Effector memory CD4-positive, alpha-beta T cell (primary cell): ENCODE measurements around the gene SYVN1.
"Not testable (repeated sequence)": the region's sequence is repeated elsewhere in the genome, so short reads cannot be mapped to it uniquely, and the experiment has no call there.

Experiments
- DNase-seq, 3 donors: peaks; one replicate each; pipeline ENCODE4 v3.0.0-alpha.2; 2020
- H3K27ac ChIP-seq: 2 replicates; pipeline ENCODE4 v1.7.0; 2013; ENCODE audit warnings: mild to moderate bottlenecking, low read length, moderate library complexity; ENCODE audit not compliant: insufficient read depth, poor library complexity, severe bottlenecking
- H3K27me3 ChIP-seq: replicated peaks from 2 replicates; pipeline ENCODE4 v1.7.0; 2013; ENCODE audit warnings: mild to moderate bottlenecking, low read length; ENCODE audit not compliant: insufficient read depth, control insufficient read depth, poor library complexity, severe bottlenecking
- H3K36me3 ChIP-seq: 2 replicates; pipeline ENCODE4 v1.7.0; 2013; ENCODE audit warnings: mild to moderate bottlenecking, low read length, moderate library complexity; ENCODE audit not compliant: control insufficient read depth, insufficient read depth
- H3K4me1 ChIP-seq: 2 replicates; pipeline ENCODE4 v1.7.0; 2013; ENCODE audit warnings: low read length, mild to moderate bottlenecking; ENCODE audit not compliant: control insufficient read depth, insufficient read depth, poor library complexity, severe bottlenecking
- H3K4me3 ChIP-seq: 2 replicates; pipeline ENCODE4 v1.7.0; 2013; ENCODE audit warnings: low read length, low read depth, mild to moderate bottlenecking; ENCODE audit not compliant: insufficient read depth, poor library complexity, severe bottlenecking
- H3K9me3 ChIP-seq: 2 replicates; pipeline ENCODE4 v1.7.0; 2013; ENCODE audit warnings: mild to moderate bottlenecking, low read length, moderate library complexity; ENCODE audit not compliant: control insufficient read depth

The SYVN1 gene

DNA sequence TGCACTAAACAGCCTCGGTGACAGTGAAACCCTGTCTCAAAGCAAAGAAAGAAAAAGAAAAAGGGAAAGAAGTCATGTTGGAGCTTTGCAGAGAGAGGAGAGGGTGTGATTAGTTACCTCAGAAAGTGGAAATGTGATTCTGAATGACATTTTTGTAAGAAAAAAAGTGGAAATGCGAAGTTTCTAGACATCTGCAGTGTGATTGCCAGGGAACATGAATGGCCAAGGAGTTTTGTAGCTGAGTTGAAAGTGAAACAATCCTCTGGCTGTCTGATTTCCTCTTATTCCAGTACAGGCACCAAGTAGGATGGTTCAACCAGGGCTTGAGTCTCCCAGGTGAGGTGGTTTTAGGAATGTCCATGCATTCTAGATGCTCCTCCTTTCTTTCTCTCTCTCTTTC is 17.8 kb upstream of the SYVN1 start:
- Histone ChIP-seq H3K27ac (no peak overlapping the region), H3K4me1 (no peaks in the 10 kb centered on the region)

DNA sequence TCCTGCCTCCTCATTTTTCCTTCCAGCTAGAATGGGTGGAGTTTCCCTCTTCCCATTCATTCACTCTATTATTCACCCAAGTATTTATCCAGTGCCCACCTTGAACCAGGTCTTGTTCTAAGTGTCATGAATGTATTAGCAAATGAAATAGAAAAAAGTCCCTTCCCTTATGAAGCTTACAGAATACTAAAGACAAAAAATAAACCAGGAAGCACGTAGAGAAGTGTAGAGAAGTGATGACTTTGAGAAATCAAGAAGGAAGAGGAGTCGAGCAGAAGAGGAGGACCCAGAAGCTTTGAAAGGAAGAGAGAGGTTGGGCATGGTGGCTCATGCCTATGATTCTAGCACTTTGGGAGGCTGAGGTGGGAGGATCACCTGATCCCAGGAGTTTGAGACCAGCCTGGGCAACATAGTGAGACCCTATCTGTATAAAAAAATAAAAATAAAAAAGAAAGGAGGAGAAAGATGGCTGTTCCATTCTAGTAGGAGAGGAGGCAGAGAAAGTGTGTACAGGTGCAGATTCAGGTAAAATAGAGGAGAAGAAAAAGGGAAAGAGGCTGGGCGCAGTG is 17.1 kb upstream of the SYVN1 start:
- H3K4me3 ChIP-seq = no peak overlapping the region
- H3K4me1 ChIP-seq = no peaks in the 10 kb centered on the region

More for the DNA sequence above, 17.8 kb upstream of the SYVN1 start:
- Histone ChIP-seq H3K9me3 (no peaks in the 10 kb centered on the region), H3K27me3 (no peaks in the 10 kb centered on the region), H3K4me3 (no peak overlapping the region), H3K36me3 (no peaks in the 10 kb centered on the region)
- DNase-seq = no peak

DNA sequence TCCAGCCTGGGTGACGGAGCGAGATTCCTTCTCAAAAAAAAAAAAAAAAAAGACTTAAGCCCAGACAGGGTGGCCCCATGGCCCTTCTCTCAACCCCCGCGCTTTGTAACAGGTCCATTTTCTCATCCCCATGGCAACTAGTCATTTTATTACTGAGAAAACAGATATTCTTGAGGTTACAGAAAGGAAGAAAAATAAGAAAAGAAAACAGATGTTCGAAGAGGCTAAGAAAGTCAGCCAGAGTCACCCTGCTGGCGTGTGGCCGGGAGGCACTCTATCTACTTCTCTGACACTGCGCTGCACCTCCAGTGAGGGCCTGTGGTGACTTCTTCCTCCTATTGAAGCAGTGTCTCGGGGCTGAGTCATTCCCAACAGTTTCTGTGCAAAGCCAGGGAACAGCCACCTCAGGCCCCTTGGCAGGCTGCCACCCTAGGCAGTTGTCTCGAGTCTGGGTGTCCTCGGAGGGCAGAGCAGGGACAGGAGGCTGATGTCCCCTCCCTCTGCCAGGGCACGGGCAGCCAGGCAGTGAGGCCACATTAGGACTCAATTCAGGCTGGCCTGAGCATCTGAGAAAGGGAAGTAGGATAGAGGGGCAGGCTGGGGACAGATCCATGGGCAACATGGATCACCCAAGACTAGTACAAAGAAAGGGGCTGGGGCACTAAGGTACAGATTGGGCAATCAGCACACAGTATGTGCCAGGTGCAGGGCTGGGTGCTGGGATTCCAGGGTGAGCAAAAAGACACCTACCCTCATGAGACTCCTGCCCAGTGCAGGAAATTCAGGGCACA is 16.4 kb upstream of the SYVN1 start:
- Histone ChIP-seq H3K9me3 (no peaks in the 10 kb centered on the region), H3K27ac (no peak overlapping the region), H3K4me3 (no peak overlapping the region), H3K36me3 (no peaks in the 10 kb centered on the region), H3K4me1 (no peaks in the 10 kb centered on the region), H3K27me3 (no peaks in the 10 kb centered on the region)
- no peak for DNase-seq

More for the DNA sequence above, 17.1 kb upstream of the SYVN1 start:
- H3K27ac ChIP-seq = no peak overlapping the region
- no peaks in the 10 kb centered on the region for H3K27me3 ChIP-seq
- no peaks in the 10 kb centered on the region for H3K36me3 ChIP-seq
- no peaks in the 10 kb centered on the region for H3K9me3 ChIP-seq
- DNase-seq = no peak

DNA sequence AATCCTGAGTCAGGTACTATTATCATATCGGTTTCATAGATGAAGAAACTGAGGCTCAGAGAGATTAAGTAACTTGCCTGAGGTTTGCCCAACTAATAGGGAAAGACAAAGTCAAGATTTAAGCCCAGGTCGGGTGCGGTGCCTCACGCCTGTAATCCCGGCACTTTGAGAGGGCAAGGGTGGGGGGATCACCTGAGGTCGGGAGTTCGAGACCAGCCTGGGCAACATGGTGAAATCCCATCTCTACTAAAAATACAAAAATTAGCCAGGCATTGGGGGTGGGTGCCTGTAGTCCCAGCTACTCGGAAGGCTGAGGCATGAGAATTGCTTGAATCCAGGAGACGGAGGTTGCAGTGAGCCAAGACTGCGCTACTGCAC is 15.8 kb upstream of the SYVN1 start:
- H3K9me3 ChIP-seq, H3K4me3 ChIP-seq, H3K4me1 ChIP-seq, H3K27ac ChIP-seq, DNase-seq, H3K36me3 ChIP-seq, H3K27me3 ChIP-seq: not testable (repeated sequence)

DNA sequence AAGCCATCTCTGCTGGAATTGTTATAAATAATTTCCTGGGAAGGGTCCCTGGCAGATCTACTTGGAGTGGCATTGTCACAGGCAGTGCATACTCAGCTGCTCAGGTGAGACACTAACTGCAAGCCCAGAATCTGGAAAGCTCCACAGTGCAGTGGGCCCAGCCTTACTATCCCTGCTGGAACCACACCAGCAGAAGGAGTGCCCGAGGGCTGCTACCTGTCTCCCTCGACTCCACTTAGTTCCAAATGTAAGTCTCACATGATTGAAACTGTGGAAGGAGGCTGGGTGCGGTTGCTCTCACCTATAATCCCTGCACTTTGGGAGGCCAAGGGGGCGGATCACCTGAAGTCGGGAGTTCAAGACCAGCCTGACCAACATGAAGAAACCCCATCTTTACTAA is 14.3 kb upstream of the SYVN1 start:
- H3K36me3 ChIP-seq = no peaks in the 10 kb centered on the region
- H3K27ac ChIP-seq = no peak overlapping the region
- H3K27me3 ChIP-seq = no peaks in the 10 kb centered on the region
- H3K4me3 ChIP-seq = no peak overlapping the region
- DNase-seq = no peak
- no peaks in the 10 kb centered on the region for H3K9me3 ChIP-seq
- H3K4me1 ChIP-seq = no peaks in the 10 kb centered on the region

DNA sequence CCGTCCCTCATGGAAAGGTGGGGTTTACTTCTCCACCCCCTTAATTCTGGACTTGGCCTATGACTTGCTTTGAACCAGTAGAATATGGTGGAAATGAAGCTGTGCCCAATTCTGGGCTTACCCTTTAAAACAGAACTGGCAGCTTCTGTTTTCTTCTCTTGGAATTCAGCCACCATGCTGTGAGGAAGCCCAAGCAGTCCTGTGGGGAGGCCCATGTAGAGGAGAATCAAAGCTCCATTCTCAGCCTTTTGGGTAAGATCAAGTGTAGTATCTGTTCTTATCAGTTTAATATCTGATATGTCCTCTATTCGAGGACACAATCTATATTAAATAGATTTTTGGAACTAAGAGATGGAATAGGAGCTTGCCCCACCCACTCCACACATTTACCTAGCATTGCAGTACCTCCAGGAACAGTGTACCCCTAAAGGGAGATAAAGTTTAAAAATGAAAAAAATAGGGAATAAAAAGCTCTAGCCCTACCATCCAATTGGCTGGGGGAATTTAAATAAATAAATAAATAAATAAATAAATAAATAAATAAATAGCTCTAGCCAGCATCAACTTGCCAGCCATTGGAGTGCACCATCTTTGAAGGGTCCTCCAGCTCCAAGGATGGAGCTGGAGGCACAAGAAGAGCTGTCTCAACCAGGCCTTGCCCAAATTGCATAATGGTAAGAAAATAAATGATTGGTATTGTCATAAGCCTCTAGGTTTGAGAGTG is 13.2 kb upstream of the SYVN1 start:
- H3K4me1 ChIP-seq = no peaks in the 10 kb centered on the region
- H3K27me3 ChIP-seq = no peaks in the 10 kb centered on the region
- H3K9me3 ChIP-seq = no peaks in the 10 kb centered on the region
- no peaks in the 10 kb centered on the region for H3K36me3 ChIP-seq
- no peak overlapping the region for H3K27ac ChIP-seq
- no peak overlapping the region for H3K4me3 ChIP-seq
- DNase-seq = no peak

DNA sequence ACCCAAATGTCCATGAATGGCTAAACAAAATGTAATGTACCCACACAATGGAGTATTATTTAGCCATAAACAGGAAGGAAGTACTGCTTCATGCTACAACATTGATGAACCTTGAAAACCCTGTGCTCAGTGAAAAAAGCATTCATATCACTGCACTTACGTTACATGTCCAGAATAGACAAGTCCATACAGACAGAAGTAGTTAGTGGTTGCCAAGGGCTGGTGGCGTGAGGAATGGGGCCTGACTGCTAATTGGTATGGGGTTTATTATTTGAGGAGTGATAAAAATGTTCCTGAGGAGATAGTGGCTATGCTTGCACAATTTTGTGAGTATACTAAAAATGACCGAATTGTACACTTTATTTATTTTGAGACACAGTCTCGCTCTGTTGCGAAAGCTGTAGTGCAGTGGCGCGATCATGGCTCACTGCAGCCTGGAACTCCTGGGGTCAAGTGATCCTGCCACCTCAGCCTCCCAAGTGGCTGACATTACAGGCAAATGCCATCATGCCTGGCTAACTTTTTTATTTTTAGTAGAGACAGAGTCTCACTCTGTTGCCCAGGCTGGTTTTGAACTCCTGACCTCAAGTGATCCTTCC is 7.7 kb upstream of the SYVN1 start:
- no peaks in the 10 kb centered on the region for H3K27me3 ChIP-seq
- no peaks in the 10 kb centered on the region for H3K9me3 ChIP-seq
- no peak overlapping the region for H3K4me3 ChIP-seq
- no peak overlapping the region for H3K27ac ChIP-seq
- H3K36me3 ChIP-seq = no peaks in the 10 kb centered on the region
- DNase-seq = no peak
- no peaks in the 10 kb centered on the region for H3K4me1 ChIP-seq

DNA sequence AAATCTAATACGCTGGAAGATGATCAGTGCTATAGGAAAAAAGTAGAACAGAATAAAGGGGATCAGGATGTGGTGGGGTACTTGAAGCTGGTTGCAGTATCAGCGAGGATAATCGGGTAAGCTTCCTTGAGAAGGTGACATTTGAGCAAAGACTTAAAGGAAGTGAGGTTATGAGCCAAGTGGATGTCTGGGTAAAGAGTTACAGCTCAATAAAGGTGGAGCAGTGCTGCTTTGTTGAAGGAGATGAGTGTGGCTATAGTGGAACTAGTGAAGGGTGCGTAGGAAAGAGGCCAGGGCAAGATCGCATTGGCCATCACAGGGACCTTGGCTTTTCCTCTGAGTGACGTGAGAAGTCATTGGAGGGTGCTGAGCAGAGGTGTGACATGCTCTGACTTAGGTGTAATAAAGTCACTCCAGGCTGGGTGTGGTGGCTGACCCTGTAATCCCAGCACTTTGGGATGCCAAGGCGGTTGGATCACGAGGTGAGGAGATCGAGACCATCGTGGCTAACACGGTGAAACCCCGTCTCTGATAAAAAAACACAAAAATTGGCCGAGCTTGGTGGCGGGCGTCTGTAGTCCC is 2.3 kb upstream of the SYVN1 start:
- DNase-seq = no peak
- H3K27ac ChIP-seq = no peak overlapping the region
- H3K36me3 ChIP-seq = peaks cover 14% of the 10 kb centered on the region
- H3K27me3 ChIP-seq = no peaks in the 10 kb centered on the region
- H3K9me3 ChIP-seq = no peaks in the 10 kb centered on the region
- no peak overlapping the region for H3K4me3 ChIP-seq
- peaks cover 21% of the 10 kb centered on the region for H3K4me1 ChIP-seq

DNA sequence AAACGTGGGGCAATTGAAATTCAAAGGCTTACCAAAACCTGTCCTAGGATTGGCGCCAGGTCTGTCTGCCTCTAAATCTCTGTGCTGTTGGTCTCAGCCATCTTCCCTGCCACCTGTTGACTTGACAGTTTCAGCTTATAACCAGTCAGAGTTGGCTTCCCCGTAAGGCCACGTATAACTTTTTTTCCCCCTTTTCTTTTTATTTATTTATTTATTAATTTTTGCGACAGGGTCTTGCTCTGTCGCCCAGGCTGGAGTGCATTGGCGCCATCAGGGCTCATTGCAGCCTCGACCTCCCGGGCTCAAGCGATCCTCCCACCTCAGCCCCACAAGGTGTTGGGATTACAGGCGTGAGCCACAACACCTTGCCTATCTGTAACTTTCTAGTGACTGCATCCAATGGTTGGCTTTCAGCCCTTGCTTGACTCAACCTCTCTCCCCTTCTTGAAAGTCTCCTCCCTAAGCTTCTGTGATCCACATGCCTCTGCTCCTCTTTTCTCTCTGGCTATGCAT is 1.4 kb upstream of the SYVN1 start:
- no peaks in the 10 kb centered on the region for H3K9me3 ChIP-seq
- no peaks in the 10 kb centered on the region for H3K27me3 ChIP-seq
- H3K4me1 ChIP-seq = peaks cover 21% of the 10 kb centered on the region
- peak overlapping the region; percentile 99 for H3K27ac ChIP-seq
- H3K36me3 ChIP-seq = peaks cover 23% of the 10 kb centered on the region
- no peak for DNase-seq
- peak overlapping the region; percentile 83 for H3K4me3 ChIP-seq
